ENCODE measurements around the gene PPAT. TPM values are rescaled to one million over a fixed set of nuclear protein-coding genes. Genes with fewer than 3 reads are reported as not detected.

PPAT gene
- total RNA-seq, 1 donor from 2014 or later, result 15.9 TPM

GRCh38 chr4:56416349-56416748 lies 19.1 kb downstream of the PPAT start:
- Mint-ChIP-seq H3K27ac (ENCODE audit: unreplicated experiment) (no peak overlapping the region), H3K9me3 (ENCODE audit: unreplicated experiment) (no peaks in the 10 kb centered on the region), H3K4me1 (ENCODE audit: low read depth, unreplicated experiment) (peaks cover under 1% of the 10 kb centered on the region), H3K4me3 (ENCODE audit: unreplicated experiment) (no peak overlapping the region), H3K27me3 (ENCODE audit: unreplicated experiment) (no peaks in the 10 kb centered on the region), H3K36me3 (ENCODE audit: unreplicated experiment) (no peaks in the 10 kb centered on the region)
- no peak for DNase-seq
- TF ChIP-seq CTCF (IDR thresholded peaks at IDR 0.05; ENCODE audit: partially characterized antibody, unreplicated experiment), result no peak

DNA sequence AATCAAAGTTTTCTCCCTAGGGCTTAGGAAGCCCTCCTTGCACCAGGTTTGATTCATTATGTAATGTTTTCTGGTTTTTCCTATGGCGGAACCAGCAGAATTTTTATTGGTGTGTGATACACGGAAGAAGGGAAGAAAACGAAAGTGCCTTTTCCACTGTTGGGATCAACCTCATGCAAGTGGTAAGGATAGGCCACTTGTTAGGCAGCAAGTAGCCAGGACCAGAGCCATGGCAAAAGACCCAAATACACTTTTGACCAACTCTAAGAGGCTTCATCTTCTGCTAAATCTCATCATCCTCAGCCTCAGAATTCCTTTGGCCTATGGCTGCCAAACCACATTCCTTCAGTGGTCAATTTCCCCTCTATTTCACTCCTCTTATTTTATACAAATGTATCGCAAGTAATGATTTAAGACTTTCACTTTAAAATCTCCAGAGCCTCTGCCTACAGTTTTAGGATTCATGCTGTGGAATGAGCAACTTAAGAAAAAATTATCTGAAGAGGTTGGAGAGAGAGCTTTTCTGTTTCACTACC lies 21.2 kb downstream of the PPAT start:
- no peak for TF ChIP-seq CTCF (IDR thresholded peaks at IDR 0.05; ENCODE audit: partially characterized antibody, unreplicated experiment)
- Mint-ChIP-seq H3K4me3 (ENCODE audit: unreplicated experiment) (no peak overlapping the region), H3K27me3 (ENCODE audit: unreplicated experiment) (no peaks in the 10 kb centered on the region), H3K36me3 (ENCODE audit: unreplicated experiment) (no peaks in the 10 kb centered on the region), H3K9me3 (ENCODE audit: unreplicated experiment) (no peaks in the 10 kb centered on the region), H3K4me1 (ENCODE audit: low read depth, unreplicated experiment) (peaks cover 8% of the 10 kb centered on the region), H3K27ac (ENCODE audit: unreplicated experiment) (no peak overlapping the region)
- no peak for DNase-seq

- Mint-ChIP-seq H3K4me1 (ENCODE audit: low read depth, unreplicated experiment) (peaks cover 8% of the 10 kb centered on the region), H3K27ac (ENCODE audit: unreplicated experiment) (peak overlapping the region; percentile 69), H3K27me3 (ENCODE audit: unreplicated experiment) (no peaks in the 10 kb centered on the region), H3K36me3 (ENCODE audit: unreplicated experiment) (no peaks in the 10 kb centered on the region), H3K9me3 (ENCODE audit: unreplicated experiment) (no peaks in the 10 kb centered on the region), H3K4me3 (ENCODE audit: unreplicated experiment) (peak overlapping the region; percentile 78)
- DNase-seq, result no peak
- TF ChIP-seq CTCF (IDR thresholded peaks at IDR 0.05; ENCODE audit: partially characterized antibody, unreplicated experiment), result no peak
These were observed 25.0 kb downstream of the PPAT start for GRCh38 chr4:56410247-56411062.

- Mint-ChIP-seq H3K9me3 (ENCODE audit: unreplicated experiment) (no peaks in the 10 kb centered on the region), H3K4me1 (ENCODE audit: low read depth, unreplicated experiment) (peaks cover 8% of the 10 kb centered on the region), H3K36me3 (ENCODE audit: unreplicated experiment) (no peaks in the 10 kb centered on the region), H3K27ac (ENCODE audit: unreplicated experiment) (peak overlapping the region; percentile 69), H3K27me3 (ENCODE audit: unreplicated experiment) (no peaks in the 10 kb centered on the region), H3K4me3 (ENCODE audit: unreplicated experiment) (no peak overlapping the region)
- no peak for TF ChIP-seq CTCF (IDR thresholded peaks at IDR 0.05; ENCODE audit: partially characterized antibody, unreplicated experiment)
- DNase-seq, result no peak
These were observed 25.8 kb downstream of the PPAT start for GRCh38 chr4:56409511-56410090.

GRCh38 chr4:56408978-56409377 lies 26.4 kb downstream of the PPAT start:
- DNase-seq, result no peak
- Mint-ChIP-seq H3K27ac (ENCODE audit: unreplicated experiment) (no peak overlapping the region), H3K9me3 (ENCODE audit: unreplicated experiment) (no peaks in the 10 kb centered on the region), H3K36me3 (ENCODE audit: unreplicated experiment) (no peaks in the 10 kb centered on the region), H3K27me3 (ENCODE audit: unreplicated experiment) (no peaks in the 10 kb centered on the region), H3K4me3 (ENCODE audit: unreplicated experiment) (no peak overlapping the region), H3K4me1 (ENCODE audit: low read depth, unreplicated experiment) (peaks cover 8% of the 10 kb centered on the region)
- TF ChIP-seq CTCF (IDR thresholded peaks at IDR 0.05; ENCODE audit: partially characterized antibody, unreplicated experiment), result no peak
